Fibroblast of lung (primary cell): ENCODE data around the gene TEX44.

ENCODE experiments used
- CTCF ChIP-seq, 2 donors: IDR thresholded peaks in 1 of 2; conservative IDR thresholded peaks in 1 of 2; 1 replicate in 1 of 2; 2 replicates in 1 of 2; pipeline ENCODE4 v1.5.1; 2011 to 2012; ENCODE audit warnings: low read length in 2 of 2, control low read depth in 1 of 2, inconsistent platforms in 1 of 2, low read depth in 1 of 2, mild to moderate bottlenecking in 1 of 2
- EZH2 ChIP-seq: IDR thresholded peaks from 2 replicates; pipeline ENCODE4 v1.5.1; 2012; ENCODE audit warnings: low read length, control low read depth, mild to moderate bottlenecking; ENCODE audit errors: missing control alignments

DNA sequence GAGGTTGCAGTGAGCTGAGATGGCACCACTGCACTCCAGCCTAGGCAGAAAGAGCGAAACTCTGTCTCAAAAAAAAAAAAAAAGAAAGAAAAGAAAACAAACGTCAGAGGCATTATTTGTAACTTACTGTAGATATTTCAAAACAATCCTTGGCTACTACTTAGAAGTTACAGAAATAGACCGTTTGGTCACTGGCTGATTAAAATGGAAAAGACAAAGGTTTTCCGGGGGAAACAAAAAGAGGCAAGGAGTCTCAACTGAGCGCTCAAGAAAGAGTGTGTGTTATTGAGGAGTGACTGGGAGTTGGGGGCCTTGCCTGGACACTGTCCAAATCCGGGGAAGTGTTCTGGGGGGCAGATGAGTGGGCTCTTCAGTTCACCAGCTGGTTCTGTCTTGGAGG, 47.6 kb downstream of the TEX44 start:
- TF ChIP-seq CTCF (conservative IDR thresholded peaks at IDR 0.05 in 1 of 2, IDR thresholded peaks at IDR 0.05 in 1 of 2; ENCODE audit: low read depth in 1 of 2, low read length in 2 of 2) (no peak), EZH2 (no peak)
